Measurements from ENCODE around the gene CD44. TPM values are rescaled to one million over a fixed set of nuclear protein-coding genes. Genes with fewer than 3 reads are reported as not detected.

CD44 gene
- total RNA-seq, 1 donor from 2014 or later: 14.0 TPM

DNA sequence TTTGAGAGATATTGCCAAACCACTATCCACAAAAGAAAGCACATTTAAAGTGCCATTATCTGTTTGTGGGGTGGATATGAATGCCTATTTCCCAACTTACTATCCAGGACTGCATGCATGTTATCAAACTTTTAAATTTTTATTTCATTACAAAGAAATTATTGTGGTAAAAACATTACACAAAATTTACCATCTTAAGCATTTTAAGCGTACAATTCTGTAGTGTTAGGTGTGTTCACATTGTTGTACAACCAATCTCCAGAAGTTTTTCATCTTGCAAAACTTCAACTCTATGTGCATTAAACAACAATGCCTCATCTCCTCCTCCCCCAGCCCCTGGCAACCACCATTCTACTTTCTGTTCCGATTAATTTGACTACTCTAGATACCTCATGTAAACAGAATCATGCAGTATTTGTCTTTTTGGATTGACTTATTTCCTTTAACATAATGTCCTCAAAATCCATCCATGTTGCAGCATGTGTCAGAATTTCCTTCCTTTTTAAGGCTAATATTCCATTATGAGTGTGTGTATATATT is 17.6 kb upstream of the CD44 start:
- Histone ChIP-seq H3K4me3 (no peak overlapping the region), H3K9me3 (replicated peaks) (no peaks in the 10 kb centered on the region), H3K4me1 (peaks cover 21% of the 10 kb centered on the region), H3K36me3 (no peaks in the 10 kb centered on the region), H3K27me3 (ENCODE audit: low read depth) (peaks cover 5% of the 10 kb centered on the region), H3K27ac (replicated peaks) (no peak overlapping the region)
- intact Hi-C loops (cut with micrococcal nuclease): no loop called here
- TF ChIP-seq, protein P1, sequence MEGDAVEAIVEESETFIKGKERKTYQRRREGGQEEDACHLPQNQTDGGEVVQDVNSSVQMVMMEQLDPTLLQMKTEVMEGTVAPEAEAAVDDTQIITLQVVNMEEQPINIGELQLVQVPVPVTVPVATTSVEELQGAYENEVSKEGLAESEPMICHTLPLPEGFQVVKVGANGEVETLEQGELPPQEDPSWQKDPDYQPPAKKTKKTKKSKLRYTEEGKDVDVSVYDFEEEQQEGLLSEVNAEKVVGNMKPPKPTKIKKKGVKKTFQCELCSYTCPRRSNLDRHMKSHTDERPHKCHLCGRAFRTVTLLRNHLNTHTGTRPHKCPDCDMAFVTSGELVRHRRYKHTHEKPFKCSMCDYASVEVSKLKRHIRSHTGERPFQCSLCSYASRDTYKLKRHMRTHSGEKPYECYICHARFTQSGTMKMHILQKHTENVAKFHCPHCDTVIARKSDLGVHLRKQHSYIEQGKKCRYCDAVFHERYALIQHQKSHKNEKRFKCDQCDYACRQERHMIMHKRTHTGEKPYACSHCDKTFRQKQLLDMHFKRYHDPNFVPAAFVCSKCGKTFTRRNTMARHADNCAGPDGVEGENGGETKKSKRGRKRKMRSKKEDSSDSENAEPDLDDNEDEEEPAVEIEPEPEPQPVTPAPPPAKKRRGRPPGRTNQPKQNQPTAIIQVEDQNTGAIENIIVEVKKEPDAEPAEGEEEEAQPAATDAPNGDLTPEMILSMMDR (IDR thresholded peaks at IDR 0.05; ENCODE audit: borderline replicate concordance): no peak
- no peak for DNase-seq

GRCh38 chr11:35122308-35122707 is 16.7 kb upstream of the CD44 start:
- no peaks in the 10 kb centered on the region for H3K9me3 ChIP-seq (replicated peaks)
- intact Hi-C loops (cut with micrococcal nuclease): no loop called here
- TF ChIP-seq, protein P1 (IDR thresholded peaks at IDR 0.05; ENCODE audit: borderline replicate concordance): no peak

DNA sequence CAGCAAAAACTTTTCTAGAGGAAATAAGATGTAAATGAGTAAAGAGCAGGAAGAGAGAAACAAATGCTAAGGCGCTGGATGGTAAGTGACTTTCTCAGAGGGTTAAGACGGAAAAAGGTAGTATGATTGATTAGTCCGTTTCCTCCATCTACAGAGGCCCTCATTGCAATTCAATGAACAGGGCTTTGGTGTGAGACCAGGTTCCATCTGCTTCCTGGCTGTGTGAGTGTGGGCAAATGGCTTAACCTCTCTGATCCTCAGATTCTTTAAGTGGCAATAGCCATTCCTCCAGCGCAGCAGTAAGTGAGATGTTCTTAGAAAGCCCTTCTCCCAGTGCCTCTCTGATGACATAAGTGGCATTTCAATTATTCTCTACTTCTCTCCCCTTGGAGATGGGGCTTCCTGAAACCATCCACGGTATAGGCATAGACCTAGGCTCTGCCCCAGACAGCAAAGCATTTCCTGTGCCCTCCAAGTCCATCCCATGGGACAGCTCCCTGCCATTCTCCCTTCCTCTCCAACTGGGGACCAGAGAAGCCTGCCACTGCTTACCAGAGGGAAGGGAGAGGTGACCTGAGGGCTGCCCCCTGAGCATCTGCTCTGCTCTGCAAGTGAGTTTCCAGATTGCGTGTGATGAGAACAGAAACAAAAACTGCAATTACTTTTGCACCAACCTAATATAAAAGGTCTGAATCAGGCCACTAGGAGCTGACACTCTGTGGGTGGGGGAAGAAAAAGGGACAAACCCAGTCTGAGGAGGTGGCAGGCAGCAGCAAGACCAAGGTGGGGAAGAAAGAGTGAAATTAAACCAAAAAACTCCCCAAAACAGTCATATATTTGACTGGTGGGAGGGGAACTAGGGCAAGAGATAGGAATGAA is 12.7 kb upstream of the CD44 start:
- intact Hi-C loops (cut with micrococcal nuclease): no loop called here
- no peak for DNase-seq
- no peak overlapping the region for H3K27ac ChIP-seq (replicated peaks)
- no peak overlapping the region for H3K4me3 ChIP-seq
- H3K9me3 ChIP-seq (replicated peaks): no peaks in the 10 kb centered on the region
- TF ChIP-seq, protein P1 (IDR thresholded peaks at IDR 0.05; ENCODE audit: borderline replicate concordance): no peak
- peaks cover 10% of the 10 kb centered on the region for H3K27me3 ChIP-seq (ENCODE audit: low read depth)
- H3K4me1 ChIP-seq: no peaks in the 10 kb centered on the region
- H3K36me3 ChIP-seq: no peaks in the 10 kb centered on the region

More at GRCh38 chr11:35122308-35122707, 16.7 kb upstream of the CD44 start:
- Histone ChIP-seq H3K27ac (replicated peaks) (no peak overlapping the region), H3K27me3 (ENCODE audit: low read depth) (peaks cover 10% of the 10 kb centered on the region), H3K4me3 (no peak overlapping the region), H3K4me1 (peaks cover 11% of the 10 kb centered on the region), H3K36me3 (no peaks in the 10 kb centered on the region)
- DNase-seq: no peak

DNA sequence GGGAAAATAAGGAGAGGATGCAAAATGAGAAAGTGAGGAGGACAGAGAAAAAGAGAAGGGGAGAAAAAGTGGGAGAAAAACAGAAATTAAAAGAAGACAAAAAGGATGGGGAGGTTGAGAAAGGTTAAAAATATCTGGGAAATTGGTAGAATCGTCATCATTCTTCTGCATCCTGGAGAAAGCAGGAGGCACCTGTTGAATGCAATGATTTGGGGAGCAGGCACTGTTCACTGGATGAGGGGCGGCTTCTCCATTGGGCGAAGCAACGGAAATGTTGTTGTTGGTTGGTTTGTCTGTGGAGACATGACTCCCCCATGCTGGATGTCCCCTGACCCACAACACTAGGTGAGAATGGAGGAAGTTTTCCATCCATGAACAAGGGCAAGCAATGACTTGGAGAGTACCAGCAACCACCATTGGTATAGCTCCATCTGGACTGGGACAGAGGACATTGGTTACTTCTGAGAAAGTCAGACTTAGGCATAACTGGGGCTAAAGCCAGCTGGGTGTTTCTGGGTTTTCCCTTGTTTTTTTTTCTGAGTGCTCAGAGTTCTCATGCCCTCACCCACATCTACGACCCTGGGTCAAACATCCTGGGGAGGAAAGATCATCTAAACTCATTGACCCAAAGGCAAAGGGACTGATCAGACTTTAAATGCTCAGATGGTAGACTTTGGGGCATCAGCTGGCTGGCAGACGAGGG is 11.9 kb upstream of the CD44 start:
- no peaks in the 10 kb centered on the region for H3K4me1 ChIP-seq
- peaks cover 10% of the 10 kb centered on the region for H3K27me3 ChIP-seq (ENCODE audit: low read depth)
- no peak for DNase-seq
- no peak overlapping the region for H3K27ac ChIP-seq (replicated peaks)
- intact Hi-C loops (cut with micrococcal nuclease): no loop called here
- no peak overlapping the region for H3K4me3 ChIP-seq
- TF ChIP-seq, protein P1 (IDR thresholded peaks at IDR 0.05; ENCODE audit: borderline replicate concordance): no peak
- no peaks in the 10 kb centered on the region for H3K36me3 ChIP-seq
- H3K9me3 ChIP-seq (replicated peaks): no peaks in the 10 kb centered on the region

DNA sequence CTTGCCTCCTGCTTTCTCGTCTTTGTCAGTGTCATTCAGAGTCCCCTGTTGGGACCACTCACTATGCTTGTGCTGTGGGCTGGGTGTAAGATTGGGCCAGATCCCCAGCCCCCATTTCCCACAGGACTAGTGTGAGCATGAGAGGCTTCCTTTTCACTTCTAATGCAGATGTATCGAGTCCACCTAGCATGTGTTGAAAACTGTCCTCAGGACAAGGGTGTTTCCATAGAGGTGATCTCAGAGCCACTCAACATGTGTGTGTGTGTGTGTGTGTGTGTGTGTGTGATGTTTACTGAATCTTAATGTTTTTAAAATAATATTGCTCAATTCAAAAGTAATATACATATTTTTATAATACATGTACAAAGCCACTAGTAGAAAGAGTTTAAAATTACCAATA is 11.4 kb upstream of the CD44 start:
- no peak for DNase-seq
- Histone ChIP-seq H3K27me3 (ENCODE audit: low read depth) (peaks cover 10% of the 10 kb centered on the region), H3K36me3 (no peaks in the 10 kb centered on the region), H3K27ac (replicated peaks) (no peak overlapping the region), H3K9me3 (replicated peaks) (no peaks in the 10 kb centered on the region), H3K4me1 (no peaks in the 10 kb centered on the region), H3K4me3 (no peak overlapping the region)
- intact Hi-C loops (cut with micrococcal nuclease): no loop called here
- TF ChIP-seq, protein P1 (IDR thresholded peaks at IDR 0.05; ENCODE audit: borderline replicate concordance): no peak
